OCI-LY7 (cell line): ENCODE data around the gene SLC30A9. TPM values are rescaled to one million over a fixed set of nuclear protein-coding genes. Genes with fewer than 3 reads are reported as not detected.

Experiments used
- BruUV-seq: library from RNA; stranded (reverse); fragments of 400-500 nt; replicated peaks from 2 replicates; lab custom pipeline; 2021; lab: Mats Ljungman, UMichigan
- CTCF ChIA-PET: fragments of 300-600 bp; sonication (Branson Sonifier 250); formaldehyde crosslinking; loops from one replicate; lab custom pipeline; 2022; ENCODE audit warnings: antibody characterized with exemption; ENCODE audit not compliant: unreplicated experiment; lab: Charles Lee
- POLR2A ChIA-PET: fragments of 300-600 bp; sonication (Branson Sonifier 250); formaldehyde crosslinking; loops from one replicate; lab custom pipeline; 2022; ENCODE audit warnings: antibody characterized with exemption; lab: Charles Lee
- DNase-seq: peaks from one replicate; pipeline ENCODE4 v3.0.0-alpha.2; 2015; ENCODE audit warnings: low spot score
- H2AFZ ChIP-seq: fragments of 200-600 bp; sonication (generic), shearing (Covaris generic); 2 replicates; pipeline ENCODE4 v1.6.1; 2014; ENCODE audit warnings: mild to moderate bottlenecking, antibody characterized with exemption, low read length, moderate library complexity
- H3K27ac ChIP-seq: fragments of 200-600 bp; sonication (generic); 2 replicates; pipeline ENCODE4 v1.5.1; 2014; ENCODE audit warnings: mixed run types, low read depth, mild to moderate bottlenecking, moderate library complexity, low read length, inconsistent platforms; ENCODE audit not compliant: poor library complexity, severe bottlenecking
- H3K36me3 ChIP-seq: fragments of 200-600 bp; sonication (generic); 2 replicates; pipeline ENCODE4 v1.6.1; 2014; ENCODE audit warnings: mild to moderate bottlenecking, antibody characterized with exemption, low read length, moderate library complexity, mixed read lengths; ENCODE audit not compliant: insufficient read depth
- H3K4me1 ChIP-seq: fragments of 200-600 bp; sonication (generic); 2 replicates; pipeline ENCODE4 v1.5.1; 2014; ENCODE audit warnings: mild to moderate bottlenecking, low read length; ENCODE audit not compliant: insufficient read depth, poor library complexity, severe bottlenecking
- H3K4me2 ChIP-seq: fragments of 200-600 bp; sonication (generic); 2 replicates; pipeline ENCODE4 v1.6.1; 2014; ENCODE audit warnings: mild to moderate bottlenecking, low read length
- H3K4me3 ChIP-seq: fragments of 200-600 bp; sonication (generic); 2 replicates; pipeline ENCODE4 v1.5.1; 2014; ENCODE audit warnings: mild to moderate bottlenecking, low read depth, low read length; ENCODE audit not compliant: poor library complexity, severe bottlenecking
- H3K79me2 ChIP-seq: fragments of 200-600 bp; sonication (generic); 2 replicates; pipeline ENCODE4 v1.6.1; 2016; ENCODE audit warnings: low read depth, mild to moderate bottlenecking, low read length, moderate library complexity, mixed read lengths; ENCODE audit not compliant: insufficient read depth
- H3K9me2 ChIP-seq: fragments of 200-600 bp; sonication (generic); 2 replicates; pipeline ENCODE4 v1.6.1; 2016; ENCODE audit warnings: mild to moderate bottlenecking, low read length, mixed read lengths; ENCODE audit not compliant: insufficient read depth
- H3K9me3 ChIP-seq: fragments of 200-600 bp; sonication (generic); 2 replicates; pipeline ENCODE4 v1.6.1; 2014; ENCODE audit warnings: mild to moderate bottlenecking, mixed run types, low read length, mixed read lengths
- H4K20me1 ChIP-seq: fragments of 200-600 bp; sonication (generic); 2 replicates; pipeline ENCODE4 v1.6.1; 2014; ENCODE audit warnings: mild to moderate bottlenecking, antibody characterized with exemption, low read length, moderate library complexity, mixed read lengths; ENCODE audit not compliant: insufficient read depth
- EZH2phosphoT487 ChIP-seq: fragments of 200-600 bp; sonication (generic); IDR thresholded peaks from 2 replicates; pipeline ENCODE4 v1.6.1; 2018; ENCODE audit warnings: low read depth, borderline replicate concordance, mild to moderate bottlenecking, mixed run types, antibody characterized with exemption, low read length, moderate library complexity, mixed read lengths
- intact Hi-C: fragments of 100-400 bp; cut with micrococcal nuclease; formaldehyde crosslinking; loops from one replicate; pipeline ENCODE4 v1.10.0; 2022; ENCODE audit not compliant: unreplicated experiment
- total RNA-seq, 2 experiments: library from RNA; depleted of rRNA in 1 of 2; stranded (reverse); fragments of >200 nt in 1 of 2; shearing (Covaris generic) in 1 of 2; gene quantifications; 2 replicates each; pipeline ENCODE4 v1.2.3, GENCODE V29; 2014 to 2022
- TF ChIP-seq, protein P1 (sequence below): fragments of 200-600 bp; sonication (generic); conservative IDR thresholded peaks from 2 replicates; pipeline ENCODE4 v1.5.1; 2014; ENCODE audit warnings: mild to moderate bottlenecking, antibody characterized with exemption, low read length, moderate library complexity, mixed read lengths

The SLC30A9 gene
- total RNA-seq, 2 experiments from 2014 or later, result 33.8 to 40.8 TPM

- TF ChIP-seq, protein P1, sequence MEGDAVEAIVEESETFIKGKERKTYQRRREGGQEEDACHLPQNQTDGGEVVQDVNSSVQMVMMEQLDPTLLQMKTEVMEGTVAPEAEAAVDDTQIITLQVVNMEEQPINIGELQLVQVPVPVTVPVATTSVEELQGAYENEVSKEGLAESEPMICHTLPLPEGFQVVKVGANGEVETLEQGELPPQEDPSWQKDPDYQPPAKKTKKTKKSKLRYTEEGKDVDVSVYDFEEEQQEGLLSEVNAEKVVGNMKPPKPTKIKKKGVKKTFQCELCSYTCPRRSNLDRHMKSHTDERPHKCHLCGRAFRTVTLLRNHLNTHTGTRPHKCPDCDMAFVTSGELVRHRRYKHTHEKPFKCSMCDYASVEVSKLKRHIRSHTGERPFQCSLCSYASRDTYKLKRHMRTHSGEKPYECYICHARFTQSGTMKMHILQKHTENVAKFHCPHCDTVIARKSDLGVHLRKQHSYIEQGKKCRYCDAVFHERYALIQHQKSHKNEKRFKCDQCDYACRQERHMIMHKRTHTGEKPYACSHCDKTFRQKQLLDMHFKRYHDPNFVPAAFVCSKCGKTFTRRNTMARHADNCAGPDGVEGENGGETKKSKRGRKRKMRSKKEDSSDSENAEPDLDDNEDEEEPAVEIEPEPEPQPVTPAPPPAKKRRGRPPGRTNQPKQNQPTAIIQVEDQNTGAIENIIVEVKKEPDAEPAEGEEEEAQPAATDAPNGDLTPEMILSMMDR, result peak; percentile 81
- no peak for TF ChIP-seq EZH2phosphoT487
- ChIA-PET CTCF (no interaction called here), POLR2A (interaction anchor here (0.7 to 0.8 kb wide), 6 partner anchors 19 to 1765 kb away, joined by 3 to 4 read pairs (median 3); no protein-coding TSS in a partner anchor)
- DNase-seq, result peak; percentile 63
- intact Hi-C loops, result loop anchor here (2.0 to 5.0 kb wide), 2 partner anchors 195 to 325 kb away; partner anchors contain the start of gene BEND4
- Histone ChIP-seq H3K79me2 (no peaks in the 10 kb centered on the region), H3K4me3 (no peak overlapping the region), H3K9me2 (no peaks in the 10 kb centered on the region), H2AFZ (no peak overlapping the region), H3K27ac (no peak overlapping the region), H3K4me1 (no peaks in the 10 kb centered on the region), H3K36me3 (peaks cover 34% of the 10 kb centered on the region), H3K9me3 (no peaks in the 10 kb centered on the region), H4K20me1 (no peaks in the 10 kb centered on the region), H3K4me2 (no peak overlapping the region)
- TSS peak; percentile 29 for BruUV-seq
Observed at GRCh38 chr4:41957634-41958033, 32.7 kb upstream of the SLC30A9 start.

DNA sequence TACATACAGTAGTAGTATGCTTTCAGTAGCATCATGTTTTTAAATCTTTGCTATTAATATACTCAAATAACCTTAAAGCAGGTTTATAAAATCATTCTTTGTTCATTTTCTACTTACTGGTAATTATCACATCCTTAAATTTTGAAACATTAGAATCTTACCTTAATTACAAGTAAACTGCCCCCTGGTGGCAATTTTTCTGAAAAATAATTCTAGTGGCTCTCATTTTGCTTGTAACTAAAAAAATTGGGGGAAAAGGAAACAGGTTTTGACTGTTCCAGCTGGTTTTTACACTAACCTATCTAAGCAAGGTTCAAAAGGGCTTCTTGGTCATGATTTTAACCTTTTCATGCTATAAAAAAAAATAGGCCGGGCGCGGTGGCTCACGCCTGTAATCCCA lies 27.2 kb upstream of the SLC30A9 start:
- no peaks in the 10 kb centered on the region for H3K4me1 ChIP-seq
- no peaks in the 10 kb centered on the region for H3K9me2 ChIP-seq
- H3K27ac ChIP-seq, result no peak overlapping the region
- no peak for TF ChIP-seq EZH2phosphoT487
- TF ChIP-seq, protein P1, result peak; percentile 81
- intact Hi-C loops, result no loop called here
- H3K4me3 ChIP-seq, result no peak overlapping the region
- H3K9me3 ChIP-seq, result no peaks in the 10 kb centered on the region
- no peak overlapping the region for H2AFZ ChIP-seq
- H3K4me2 ChIP-seq, result no peak overlapping the region
- peak; percentile 51 for DNase-seq
- H4K20me1 ChIP-seq, result no peaks in the 10 kb centered on the region
- H3K79me2 ChIP-seq, result no peaks in the 10 kb centered on the region
- POLR2A ChIA-PET, result interaction anchor here (0.6 to 1.0 kb wide), 2 partner anchors 9 to 171 kb away, joined by 3 to 6 read pairs; no protein-coding TSS in a partner anchor
- no peaks in the 10 kb centered on the region for H3K36me3 ChIP-seq
- CTCF ChIA-PET, result no interaction called here
- no TSS peak for BruUV-seq

DNA sequence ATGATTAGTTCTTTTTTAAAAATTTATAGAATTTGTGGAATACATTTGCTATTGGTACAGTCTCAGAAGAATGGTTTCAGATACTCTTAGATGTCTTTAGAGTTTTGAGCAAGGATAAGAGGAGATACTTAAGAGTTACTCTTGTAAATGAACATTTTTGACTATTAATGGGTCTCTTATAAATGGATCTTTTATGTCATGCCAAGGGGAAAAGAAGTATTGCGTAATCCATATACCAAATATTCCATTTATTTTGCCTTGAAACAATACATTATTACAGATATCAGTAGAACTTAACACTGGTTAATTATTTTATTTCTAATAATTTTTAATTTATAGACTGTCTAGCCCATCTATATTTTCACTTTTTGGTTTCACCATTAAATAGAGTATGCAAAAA lies 25.9 kb upstream of the SLC30A9 start:
- CTCF ChIA-PET, result no interaction called here

More for the DNA sequence above, 25.9 kb upstream of the SLC30A9 start:
- H3K4me3 ChIP-seq, result no peak overlapping the region
- H3K4me1 ChIP-seq, result no peaks in the 10 kb centered on the region
- no peak overlapping the region for H3K4me2 ChIP-seq
- no peak for DNase-seq
- no peak overlapping the region for H2AFZ ChIP-seq
- H3K36me3 ChIP-seq, result no peaks in the 10 kb centered on the region
- no peaks in the 10 kb centered on the region for H3K9me3 ChIP-seq
- no peaks in the 10 kb centered on the region for H3K9me2 ChIP-seq
- BruUV-seq, result no TSS peak
- H4K20me1 ChIP-seq, result no peaks in the 10 kb centered on the region
- POLR2A ChIA-PET, result no interaction called here
- intact Hi-C loops, result no loop called here
- TF ChIP-seq EZH2phosphoT487, result no peak
- TF ChIP-seq, protein P1, result no peak
- H3K27ac ChIP-seq, result no peak overlapping the region
- H3K79me2 ChIP-seq, result no peaks in the 10 kb centered on the region
